Osteoblast (primary cell): ENCODE measurements around the gene ARHGAP32. TPM values are rescaled to one million over a fixed set of nuclear protein-coding genes. Genes with fewer than 3 reads are reported as not detected.

Source experiments
- DNase-seq: peaks from one replicate; pipeline ENCODE4 v3.0.0; 2011; ENCODE audit warnings: low spot score, mixed read lengths; ENCODE audit not compliant: insufficient read length; ENCODE audit errors: missing footprints
- H2AFZ ChIP-seq: 2 replicates; pipeline ENCODE4 v1.6.0; 2011; ENCODE audit warnings: mild to moderate bottlenecking, low read length
- H3K27ac ChIP-seq: 2 replicates; pipeline ENCODE4 v1.5.1; 2011; ENCODE audit warnings: mild to moderate bottlenecking, low read depth, low read length, moderate library complexity
- H3K27me3 ChIP-seq: 2 replicates; pipeline ENCODE4 v1.6.0; 2012; ENCODE audit warnings: mild to moderate bottlenecking, control low read depth, inconsistent platforms, low read length, moderate library complexity; ENCODE audit not compliant: insufficient read depth
- H3K36me3 ChIP-seq: 2 replicates; pipeline ENCODE4 v1.5.1; 2011; ENCODE audit warnings: mild to moderate bottlenecking, low read length, control low read depth, moderate library complexity; ENCODE audit not compliant: insufficient read depth
- H3K4me1 ChIP-seq: 2 replicates; pipeline ENCODE4 v1.5.1; 2011; ENCODE audit warnings: mild to moderate bottlenecking, low read length, control low read depth, moderate library complexity; ENCODE audit not compliant: insufficient read depth
- H3K4me2 ChIP-seq: 2 replicates; pipeline ENCODE4 v1.6.0; 2011; ENCODE audit warnings: mild to moderate bottlenecking, low read length; ENCODE audit not compliant: insufficient read depth
- H3K4me3 ChIP-seq: fragments of 200-600 bp; sonication (generic); 3 replicates; pipeline ENCODE4 v1.5.1; 2012; ENCODE audit warnings: mild to moderate bottlenecking, low read length, inconsistent platforms; ENCODE audit not compliant: insufficient read depth
- H3K79me2 ChIP-seq: 2 replicates; pipeline ENCODE4 v1.6.0; 2012; ENCODE audit warnings: mild to moderate bottlenecking, low read length, control low read depth, inconsistent platforms; ENCODE audit not compliant: insufficient read depth
- H3K9me3 ChIP-seq: 2 replicates; pipeline ENCODE4 v1.5.1; 2011; ENCODE audit warnings: low read depth, low read length, control low read depth
- H4K20me1 ChIP-seq: 2 replicates; pipeline ENCODE4 v1.6.0; 2012; ENCODE audit warnings: mild to moderate bottlenecking, low read length, control low read depth; ENCODE audit not compliant: insufficient read depth
- total RNA-seq: library from RNA; depleted of rRNA; stranded (reverse); fragments of >200 nt; gene quantifications from 2 replicates; pipeline ENCODE4 v1.2.3, GENCODE V29; 2012
- TF ChIP-seq, protein P1 (sequence below): IDR thresholded peaks from 2 replicates; pipeline ENCODE4 v1.5.1; 2011; ENCODE audit warnings: mild to moderate bottlenecking, low read depth, low read length, moderate library complexity; ENCODE audit errors: extremely low read depth

The ARHGAP32 gene
- total RNA-seq, 1 donor, result 25.3 TPM

DNA sequence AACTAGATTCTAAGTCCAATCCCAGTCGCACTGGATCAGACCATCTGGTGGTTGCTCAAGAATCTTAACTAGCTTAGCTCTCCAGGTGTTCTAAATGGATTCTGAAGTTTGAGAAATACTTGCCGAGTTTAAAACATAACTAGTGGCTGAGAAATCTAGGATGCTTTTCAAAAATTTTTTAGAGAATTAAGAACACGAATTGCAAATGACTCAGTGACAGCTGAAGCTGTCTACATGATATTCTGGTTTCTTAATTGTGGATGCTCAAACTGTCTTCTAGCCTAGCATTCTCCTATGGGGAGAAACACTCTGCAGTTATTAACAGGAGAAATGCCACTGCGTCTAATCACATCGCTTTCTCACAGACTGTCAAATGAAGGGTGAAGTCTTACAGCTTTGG, 229.2 kb downstream of the ARHGAP32 start:
- no peaks in the 10 kb centered on the region for H3K4me1 ChIP-seq
- no peak overlapping the region for H2AFZ ChIP-seq
- H3K4me2 ChIP-seq, result no peak overlapping the region
- TF ChIP-seq, protein P1, sequence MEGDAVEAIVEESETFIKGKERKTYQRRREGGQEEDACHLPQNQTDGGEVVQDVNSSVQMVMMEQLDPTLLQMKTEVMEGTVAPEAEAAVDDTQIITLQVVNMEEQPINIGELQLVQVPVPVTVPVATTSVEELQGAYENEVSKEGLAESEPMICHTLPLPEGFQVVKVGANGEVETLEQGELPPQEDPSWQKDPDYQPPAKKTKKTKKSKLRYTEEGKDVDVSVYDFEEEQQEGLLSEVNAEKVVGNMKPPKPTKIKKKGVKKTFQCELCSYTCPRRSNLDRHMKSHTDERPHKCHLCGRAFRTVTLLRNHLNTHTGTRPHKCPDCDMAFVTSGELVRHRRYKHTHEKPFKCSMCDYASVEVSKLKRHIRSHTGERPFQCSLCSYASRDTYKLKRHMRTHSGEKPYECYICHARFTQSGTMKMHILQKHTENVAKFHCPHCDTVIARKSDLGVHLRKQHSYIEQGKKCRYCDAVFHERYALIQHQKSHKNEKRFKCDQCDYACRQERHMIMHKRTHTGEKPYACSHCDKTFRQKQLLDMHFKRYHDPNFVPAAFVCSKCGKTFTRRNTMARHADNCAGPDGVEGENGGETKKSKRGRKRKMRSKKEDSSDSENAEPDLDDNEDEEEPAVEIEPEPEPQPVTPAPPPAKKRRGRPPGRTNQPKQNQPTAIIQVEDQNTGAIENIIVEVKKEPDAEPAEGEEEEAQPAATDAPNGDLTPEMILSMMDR, result no peak
- no peaks in the 10 kb centered on the region for H3K36me3 ChIP-seq
- H3K9me3 ChIP-seq, result no peaks in the 10 kb centered on the region
- H4K20me1 ChIP-seq, result no peaks in the 10 kb centered on the region
- H3K79me2 ChIP-seq, result no peaks in the 10 kb centered on the region
- H3K4me3 ChIP-seq, result no peak overlapping the region
- no peaks in the 10 kb centered on the region for H3K27me3 ChIP-seq
- H3K27ac ChIP-seq, result no peak overlapping the region
- no peak for DNase-seq

GRCh38 chr11:128961645-128962044, 230.5 kb downstream of the ARHGAP32 start:
- Histone ChIP-seq H3K4me2 (no peak overlapping the region), H3K4me3 (no peak overlapping the region), H3K79me2 (no peaks in the 10 kb centered on the region), H2AFZ (no peak overlapping the region), H3K36me3 (no peaks in the 10 kb centered on the region), H3K4me1 (no peaks in the 10 kb centered on the region), H3K27ac (no peak overlapping the region), H3K9me3 (no peaks in the 10 kb centered on the region), H4K20me1 (peaks cover 1% of the 10 kb centered on the region), H3K27me3 (no peaks in the 10 kb centered on the region)
- TF ChIP-seq, protein P1, result no peak
- DNase-seq, result no peak

- TF ChIP-seq, protein P1, result no peak
- Histone ChIP-seq H3K36me3 (no peaks in the 10 kb centered on the region), H3K4me2 (no peak overlapping the region)
Measured at GRCh38 chr11:128957202-128957482, 235.0 kb downstream of the ARHGAP32 start.

DNA sequence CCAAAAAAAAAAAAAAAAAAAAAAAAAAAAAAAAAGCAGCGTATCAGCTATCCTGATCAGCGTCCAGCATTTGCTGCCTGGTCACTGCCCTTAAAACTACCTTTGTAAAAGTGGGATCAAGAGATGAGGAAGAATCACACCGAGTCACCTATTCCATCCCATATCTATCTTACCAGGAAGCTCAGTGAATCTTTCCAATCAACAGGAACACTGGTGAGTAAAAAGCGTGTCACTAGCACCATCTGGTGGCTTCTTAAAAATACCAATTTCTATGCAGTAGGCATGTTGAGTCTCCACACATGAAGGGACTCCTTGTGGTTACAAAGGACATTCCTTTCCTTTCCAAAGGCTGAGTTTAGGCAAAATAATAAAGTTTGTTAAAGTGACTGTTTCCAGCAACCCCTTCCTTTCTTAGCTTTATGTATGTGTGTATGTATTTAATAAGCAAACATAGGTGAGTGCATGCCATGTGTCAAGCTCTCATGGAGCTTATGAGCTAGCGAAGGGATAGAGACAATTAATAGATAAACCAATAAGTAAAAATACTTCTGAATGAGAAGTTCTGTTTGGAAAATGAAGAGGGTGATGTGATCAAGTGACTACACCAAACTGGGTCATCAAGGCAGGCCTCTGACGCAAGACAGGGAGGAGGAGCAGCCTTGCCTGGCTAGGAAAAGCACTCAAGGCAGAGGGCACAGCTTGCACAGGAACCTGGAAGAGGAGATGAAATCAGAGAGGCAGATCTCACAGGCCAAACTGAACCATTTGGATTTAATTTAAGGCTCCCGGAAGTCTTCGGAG, 235.5 kb downstream of the ARHGAP32 start:
- H3K79me2 ChIP-seq, result no peaks in the 10 kb centered on the region
- H3K4me2 ChIP-seq, result no peak overlapping the region
- TF ChIP-seq, protein P1, result peak; percentile 69

More at GRCh38 chr11:128957202-128957482, 235.0 kb downstream of the ARHGAP32 start:
- Histone ChIP-seq H3K27me3 (peaks cover 3% of the 10 kb centered on the region), H4K20me1 (peaks cover 2% of the 10 kb centered on the region), H3K4me1 (no peaks in the 10 kb centered on the region), H3K27ac (no peak overlapping the region), H3K9me3 (no peaks in the 10 kb centered on the region), H2AFZ (no peak overlapping the region), H3K79me2 (no peaks in the 10 kb centered on the region), H3K4me3 (no peak overlapping the region)
- DNase-seq, result no peak

More for the DNA sequence above, 235.5 kb downstream of the ARHGAP32 start:
- Histone ChIP-seq H3K4me3 (no peak overlapping the region), H4K20me1 (peaks cover 2% of the 10 kb centered on the region), H2AFZ (no peak overlapping the region), H3K9me3 (no peaks in the 10 kb centered on the region), H3K27me3 (peaks cover 3% of the 10 kb centered on the region), H3K4me1 (no peaks in the 10 kb centered on the region), H3K36me3 (no peaks in the 10 kb centered on the region), H3K27ac (no peak overlapping the region)
- DNase-seq, result peak; percentile 95
